Kidney glomerular epithelial cell (primary cell): ENCODE measurements around the gene METTL26.

ENCODE experiments used
- DNase-seq: peaks from one replicate; lab custom pipeline; 2025; lab: John Stamatoyannopoulos, UW

Gene METTL26

GRCh38 chr16:658679-659571 is 22.8 kb upstream of the METTL26 start:
- no peak for DNase-seq

- DNase-seq = no peak
Observed at GRCh38 chr16:657487-657886, 21.4 kb upstream of the METTL26 start.

GRCh38 chr16:654034-654433 is 17.9 kb upstream of the METTL26 start:
- DNase-seq = no peak

GRCh38 chr16:652454-653305 is 16.6 kb upstream of the METTL26 start:
- DNase-seq = no peak

- no peak for DNase-seq
Observed at GRCh38 chr16:651844-652243, 15.7 kb upstream of the METTL26 start.

- DNase-seq = no peak
Observed at GRCh38 chr16:649631-650030, 13.5 kb upstream of the METTL26 start.

GRCh38 chr16:648781-649589 is 12.9 kb upstream of the METTL26 start, which contains the start of gene WDR90:
WDR90 (plus strand) TSS chr16:649365; CDS start chr16:649417, 52 bp downstream.
- DNase-seq = peak; percentile 64

GRCh38 chr16:648071-648780 is 12.1 kb upstream of the METTL26 start:
- DNase-seq = no peak

- DNase-seq = no peak
Observed at GRCh38 chr16:647173-647902, 11.2 kb upstream of the METTL26 start.

GRCh38 chr16:646679-647172 is 10.6 kb upstream of the METTL26 start:
- no peak for DNase-seq

GRCh38 chr16:645852-646678 is 10.0 kb upstream of the METTL26 start:
- DNase-seq = no peak

- no peak for DNase-seq
Observed at GRCh38 chr16:644556-644955, 8.5 kb upstream of the METTL26 start.

- DNase-seq = no peak
Observed at GRCh38 chr16:643050-643368, 6.9 kb upstream of the METTL26 start.

GRCh38 chr16:642189-643049 is 6.3 kb upstream of the METTL26 start:
- no peak for DNase-seq

GRCh38 chr16:641326-642188 is 5.5 kb upstream of the METTL26 start, which contains the start of gene MCRIP2:
MCRIP2 (plus strand) TSS chr16:641828; CDS start chr16:641992, 164 bp downstream.
- DNase-seq = peak; percentile 62

GRCh38 chr16:640614-641013 is 4.5 kb upstream of the METTL26 start:
- DNase-seq = no peak

- no peak for DNase-seq
Observed at GRCh38 chr16:638836-639235, 2.7 kb upstream of the METTL26 start.
